Measurements from ENCODE around the gene UGGT1.
"Not testable (repeated sequence)": the region's sequence is repeated elsewhere in the genome, so short reads cannot be mapped to it uniquely, and the experiment has no call there.

The UGGT1 gene

DNA sequence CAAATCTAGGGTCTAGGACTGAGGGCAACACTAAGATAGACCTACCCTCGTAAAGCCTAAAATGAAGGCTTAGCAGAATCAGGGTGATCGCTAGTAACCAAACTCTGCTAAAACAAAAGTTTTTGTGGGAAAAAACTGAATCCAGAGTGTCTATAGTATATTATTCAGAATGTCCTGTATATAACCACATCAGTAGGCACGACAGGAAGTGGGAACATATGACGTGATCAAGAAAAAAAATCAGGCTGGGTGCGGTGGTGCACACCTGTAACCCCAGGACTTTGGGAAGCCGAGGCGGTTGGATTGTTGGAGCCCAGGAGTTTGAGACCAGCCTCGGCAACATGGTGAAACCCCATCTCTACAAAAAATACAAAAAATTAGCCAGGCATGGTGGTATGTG lies 106.1 kb downstream of the UGGT1 start:
- TF ChIP-seq, protein P1, sequence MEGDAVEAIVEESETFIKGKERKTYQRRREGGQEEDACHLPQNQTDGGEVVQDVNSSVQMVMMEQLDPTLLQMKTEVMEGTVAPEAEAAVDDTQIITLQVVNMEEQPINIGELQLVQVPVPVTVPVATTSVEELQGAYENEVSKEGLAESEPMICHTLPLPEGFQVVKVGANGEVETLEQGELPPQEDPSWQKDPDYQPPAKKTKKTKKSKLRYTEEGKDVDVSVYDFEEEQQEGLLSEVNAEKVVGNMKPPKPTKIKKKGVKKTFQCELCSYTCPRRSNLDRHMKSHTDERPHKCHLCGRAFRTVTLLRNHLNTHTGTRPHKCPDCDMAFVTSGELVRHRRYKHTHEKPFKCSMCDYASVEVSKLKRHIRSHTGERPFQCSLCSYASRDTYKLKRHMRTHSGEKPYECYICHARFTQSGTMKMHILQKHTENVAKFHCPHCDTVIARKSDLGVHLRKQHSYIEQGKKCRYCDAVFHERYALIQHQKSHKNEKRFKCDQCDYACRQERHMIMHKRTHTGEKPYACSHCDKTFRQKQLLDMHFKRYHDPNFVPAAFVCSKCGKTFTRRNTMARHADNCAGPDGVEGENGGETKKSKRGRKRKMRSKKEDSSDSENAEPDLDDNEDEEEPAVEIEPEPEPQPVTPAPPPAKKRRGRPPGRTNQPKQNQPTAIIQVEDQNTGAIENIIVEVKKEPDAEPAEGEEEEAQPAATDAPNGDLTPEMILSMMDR (IDR thresholded peaks at IDR 0.05; ENCODE audit: extremely low read depth, missing control alignments): no peak
- DNase-seq (ENCODE audit: low spot score): no peak

DNA sequence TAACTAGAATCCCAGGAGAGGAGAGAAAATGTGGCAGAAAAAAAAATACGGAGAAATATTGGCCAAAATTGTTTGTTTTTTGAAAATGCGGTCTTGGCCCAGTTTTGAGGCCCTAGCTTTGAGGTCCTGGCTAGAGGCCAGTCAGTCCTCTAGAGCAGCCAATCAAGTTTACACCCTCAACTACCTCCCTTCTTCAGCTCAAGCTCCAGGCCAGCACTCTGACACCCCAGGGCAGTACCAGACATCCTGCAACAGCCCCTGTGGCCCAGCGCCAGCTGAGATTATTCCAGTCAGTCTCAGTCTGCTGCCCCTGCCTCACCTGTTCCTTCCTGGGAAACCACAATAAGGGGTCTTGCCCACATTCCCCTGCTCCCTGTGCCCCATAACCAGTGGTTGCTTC lies 107.7 kb downstream of the UGGT1 start:
- no peak for DNase-seq (ENCODE audit: low spot score)
- TF ChIP-seq, protein P1 (IDR thresholded peaks at IDR 0.05; ENCODE audit: extremely low read depth, missing control alignments): no peak

DNA sequence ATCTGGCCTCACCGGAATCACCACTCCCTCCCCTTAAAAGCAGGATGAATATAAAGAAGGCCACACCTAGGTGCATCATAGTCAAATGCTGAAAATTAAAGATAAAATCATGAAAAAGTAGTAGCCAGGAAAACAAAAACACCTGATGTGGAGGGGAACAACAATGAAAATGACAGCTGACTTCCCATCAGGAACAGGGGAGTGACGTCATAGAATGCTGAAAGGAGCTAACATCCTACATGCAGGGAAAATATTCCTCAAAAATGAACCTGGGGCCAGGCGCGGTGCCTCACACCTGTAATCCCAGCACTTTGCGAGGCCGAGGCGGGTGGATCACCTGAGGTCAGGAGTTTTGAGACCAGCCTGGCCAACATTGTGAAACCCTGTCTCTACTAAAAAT lies 108.1 kb downstream of the UGGT1 start:
- TF ChIP-seq, protein P1 (IDR thresholded peaks at IDR 0.05; ENCODE audit: extremely low read depth, missing control alignments): no peak
- DNase-seq (ENCODE audit: low spot score): no peak

DNA sequence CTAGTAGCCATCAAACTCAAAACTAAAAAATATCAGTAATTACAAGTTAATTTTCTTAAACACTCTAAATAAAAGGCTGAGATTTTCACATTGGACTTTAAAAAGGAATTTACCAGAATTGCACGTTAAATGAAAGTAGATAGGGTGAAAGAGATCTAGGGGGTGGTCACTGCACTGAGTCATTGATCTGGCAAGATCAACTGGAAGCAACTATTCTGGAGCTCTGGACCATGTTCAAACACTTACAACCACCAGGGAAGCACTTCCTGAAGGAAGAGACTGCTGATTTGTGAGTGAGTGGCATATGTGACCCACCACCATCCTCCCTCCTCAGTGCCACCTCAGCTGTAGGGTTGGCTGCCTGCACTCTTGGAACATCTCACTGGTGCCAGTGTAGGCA lies 111.8 kb downstream of the UGGT1 start:
- DNase-seq (ENCODE audit: low spot score): no peak
- TF ChIP-seq, protein P1 (IDR thresholded peaks at IDR 0.05; ENCODE audit: extremely low read depth, missing control alignments): no peak

DNA sequence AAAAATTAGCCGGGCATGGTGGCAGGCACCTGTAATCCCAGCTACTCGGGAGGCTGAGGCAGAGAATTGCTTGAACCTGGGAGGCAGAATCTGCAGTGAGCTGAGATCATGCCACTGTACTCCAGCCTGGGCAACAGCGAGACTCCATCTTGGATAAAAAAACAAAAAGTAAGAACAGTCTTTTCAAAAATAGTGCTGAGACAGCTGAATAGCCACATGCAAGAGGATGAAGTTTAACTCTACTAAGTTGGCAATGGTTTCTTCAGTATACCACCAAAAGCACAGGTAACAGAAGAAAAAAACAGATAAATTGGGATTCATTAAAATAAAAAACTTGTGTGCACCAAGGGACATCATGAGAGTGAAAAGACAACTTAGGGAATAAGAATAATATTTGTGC lies 115.2 kb downstream of the UGGT1 start:
- DNase-seq (ENCODE audit: low spot score): no peak
- TF ChIP-seq, protein P1 (IDR thresholded peaks at IDR 0.05; ENCODE audit: extremely low read depth, missing control alignments): no peak

DNA sequence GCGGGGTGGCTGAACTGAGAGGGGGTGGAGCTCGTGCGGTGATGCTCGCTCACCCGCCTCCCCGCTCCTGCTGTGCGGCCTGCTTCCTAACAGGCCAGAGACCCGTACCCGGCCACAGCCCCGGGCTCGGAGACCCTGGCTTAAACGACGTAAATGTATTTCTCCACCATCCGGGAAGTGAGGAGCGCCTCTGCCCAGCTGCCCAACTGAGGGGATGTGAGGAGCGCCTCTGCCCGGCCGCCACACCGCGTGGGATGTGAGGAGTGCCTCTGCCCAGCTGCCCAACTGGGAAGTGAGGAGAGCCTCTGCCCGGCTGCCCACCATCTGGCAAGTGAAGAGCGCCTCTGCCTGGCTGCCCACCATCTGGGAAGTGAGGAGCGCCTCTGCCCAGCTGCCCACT lies 117.0 kb downstream of the UGGT1 start:
- TF ChIP-seq, protein P1 (IDR thresholded peaks at IDR 0.05; ENCODE audit: extremely low read depth, missing control alignments): no peak
- DNase-seq (ENCODE audit: low spot score): no peak

DNA sequence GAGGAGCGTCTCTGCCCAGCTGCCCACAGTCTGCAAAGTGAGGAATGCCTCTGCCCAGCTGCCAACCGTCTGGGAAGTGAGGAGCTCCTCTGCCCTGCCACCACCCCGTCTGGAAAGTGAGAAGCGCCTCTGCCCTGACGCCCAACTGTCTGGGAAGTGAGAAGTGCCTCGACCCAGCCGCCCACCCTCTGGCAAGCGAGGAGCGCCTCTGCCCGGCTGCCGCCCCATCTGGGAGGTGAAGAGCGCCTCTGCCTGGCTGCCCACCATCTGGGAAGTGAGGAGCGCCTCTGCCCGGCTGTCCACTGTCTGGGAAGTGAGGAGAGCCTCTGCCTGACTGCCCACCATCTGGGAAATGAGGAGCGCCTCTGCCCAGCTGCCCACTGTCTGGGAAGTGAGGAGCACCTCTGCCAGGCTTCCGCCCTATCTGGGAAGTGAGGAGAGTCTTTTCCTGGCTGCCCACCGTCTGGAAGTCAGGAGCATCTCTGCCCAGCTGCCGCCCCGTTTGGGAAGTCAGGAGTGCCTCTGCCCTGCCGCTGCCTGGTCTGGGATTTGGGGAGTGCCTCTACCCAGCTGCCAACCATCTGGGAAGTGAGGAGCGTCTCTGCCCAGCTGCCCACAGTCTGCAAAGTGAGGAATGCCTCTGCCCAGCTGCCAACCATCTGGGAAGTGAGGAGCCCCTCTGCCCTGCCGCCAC lies 117.8 kb downstream of the UGGT1 start:
- DNase-seq (ENCODE audit: low spot score): not testable (repeated sequence)

DNA sequence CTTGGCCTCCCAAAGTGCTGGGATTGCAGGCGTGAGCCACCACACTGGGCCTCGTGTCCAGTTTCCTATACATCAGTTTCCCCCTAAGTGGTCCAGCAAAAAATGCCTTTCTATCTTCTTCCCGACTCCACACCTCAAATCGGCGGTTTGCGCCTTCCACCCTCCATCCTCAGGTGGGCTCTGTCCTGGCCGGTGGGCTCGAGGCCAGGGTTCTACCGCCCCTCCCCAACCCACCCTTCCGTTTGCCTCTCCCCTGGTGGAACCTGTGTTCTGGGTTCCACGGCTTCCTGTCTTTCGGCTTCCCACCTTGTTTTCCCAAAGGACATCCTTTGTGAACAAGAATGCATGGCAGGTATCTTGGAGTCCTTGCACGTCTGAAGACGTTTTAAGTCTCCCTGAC lies 123.3 kb downstream of the UGGT1 start:
- TF ChIP-seq, protein P1 (IDR thresholded peaks at IDR 0.05; ENCODE audit: extremely low read depth, missing control alignments): no peak
- DNase-seq (ENCODE audit: low spot score): no peak
